HL-60 (cell line): ENCODE results near the gene TAB3.

Experiments used
- DNase-seq, 2 experiments: peaks; one replicate each; pipeline ENCODE4 v3.0.0-alpha.2; 2010 to 2020; ENCODE audit warnings: low read depth in 1 of 2, low spot score in 1 of 2
- H3K27ac ChIP-seq: fragments of 250-450 bp; sonication (Bioruptor Pico); replicated peaks from 2 replicates; pipeline ENCODE4 v1.5.1; 2020; ENCODE audit warnings: mild to moderate bottlenecking, moderate library complexity
- H3K27me3 ChIP-seq: fragments of 250-450 bp; sonication (Bioruptor Pico); 2 replicates; pipeline ENCODE4 v1.5.1; 2021; ENCODE audit warnings: mild to moderate bottlenecking, moderate library complexity; ENCODE audit not compliant: insufficient read depth, poor library complexity, severe bottlenecking
- H3K4me3 ChIP-seq: replicated peaks from 2 replicates; pipeline ENCODE4 v1.5.1; 2011; ENCODE audit warnings: mild to moderate bottlenecking, control low read depth, low read length; ENCODE audit not compliant: insufficient read depth
- CTCF ChIP-seq: IDR thresholded peaks from one replicate; pipeline ENCODE4 v1.5.1; 2011; ENCODE audit warnings: low read length, control low read depth, inconsistent platforms; ENCODE audit not compliant: insufficient read depth
- GABPA ChIP-seq: IDR thresholded peaks from 2 replicates; pipeline ENCODE4 v1.6.1; 2012; ENCODE audit warnings: low read depth
- POLR2AphosphoS5 ChIP-seq: IDR thresholded peaks from 2 replicates; pipeline ENCODE4 v1.6.1; 2012; ENCODE audit warnings: low read depth
- REST ChIP-seq: IDR thresholded peaks from 2 replicates; pipeline ENCODE4 v1.6.1; 2012; ENCODE audit warnings: low read depth; ENCODE audit not compliant: insufficient replicate concordance
- SPI1 ChIP-seq: IDR thresholded peaks from 2 replicates; pipeline ENCODE4 v1.6.1; 2012; ENCODE audit warnings: low read depth, mild to moderate bottlenecking, borderline replicate concordance

The TAB3 gene

GRCh38 chrX:30816079-30816478, 73.0 kb downstream of the TAB3 start:
- TF ChIP-seq REST (no peak), CTCF (no peak), SPI1 (no peak), POLR2AphosphoS5 (no peak), GABPA (no peak)
- no peak overlapping the region for H3K27ac ChIP-seq
- H3K27me3 ChIP-seq, result no peaks in the 10 kb centered on the region
- H3K4me3 ChIP-seq, result no peak overlapping the region
- no peak for DNase-seq

GRCh38 chrX:30814978-30815377, 74.1 kb downstream of the TAB3 start:
- no peak for TF ChIP-seq REST
- 0 out of 2 replicates have a peak, but pooled peaks have one; percentile 8 for TF ChIP-seq SPI1
- no peak for TF ChIP-seq POLR2AphosphoS5
- no peak for TF ChIP-seq CTCF
- Histone ChIP-seq H3K27ac (no peak overlapping the region), H3K4me3 (no peak overlapping the region), H3K27me3 (no peaks in the 10 kb centered on the region)
- DNase-seq, result no peak

GRCh38 chrX:30812326-30812725, 76.7 kb downstream of the TAB3 start:
- no peak for DNase-seq
- TF ChIP-seq SPI1 (peak; percentile 75; the same call in 1 of the 2 replicates), CTCF (no peak)
- no peak overlapping the region for H3K27ac ChIP-seq
- no peaks in the 10 kb centered on the region for H3K27me3 ChIP-seq
- H3K4me3 ChIP-seq, result no peak overlapping the region

- no peak for DNase-seq
- Histone ChIP-seq H3K4me3 (no peak overlapping the region), H3K27ac (no peak overlapping the region), H3K27me3 (no peaks in the 10 kb centered on the region)
- TF ChIP-seq SPI1, result no peak
- TF ChIP-seq REST, result no peak
- TF ChIP-seq GABPA, result no peak
- no peak for TF ChIP-seq POLR2AphosphoS5
- no peak for TF ChIP-seq CTCF
Observed at GRCh38 chrX:30806187-30806728, 82.8 kb downstream of the TAB3 start.
